Measurements from ENCODE around the gene PAPOLA.

The PAPOLA gene

GRCh38 chr14:96509457-96510090, 7.4 kb downstream of the PAPOLA start:
- no peak for DNase-seq (ENCODE audit: low read depth in 1 of 2, low spot score in 1 of 2)
- in situ Hi-C loops (cut with HindIII; ENCODE audit: low pct_unique_long_range_greater_than_20kb, low sequenced_read_pairs) = no loop called here
- TF ChIP-seq JUND (IDR thresholded peaks at IDR 0.05; ENCODE audit: low read depth) = no peak

DNA sequence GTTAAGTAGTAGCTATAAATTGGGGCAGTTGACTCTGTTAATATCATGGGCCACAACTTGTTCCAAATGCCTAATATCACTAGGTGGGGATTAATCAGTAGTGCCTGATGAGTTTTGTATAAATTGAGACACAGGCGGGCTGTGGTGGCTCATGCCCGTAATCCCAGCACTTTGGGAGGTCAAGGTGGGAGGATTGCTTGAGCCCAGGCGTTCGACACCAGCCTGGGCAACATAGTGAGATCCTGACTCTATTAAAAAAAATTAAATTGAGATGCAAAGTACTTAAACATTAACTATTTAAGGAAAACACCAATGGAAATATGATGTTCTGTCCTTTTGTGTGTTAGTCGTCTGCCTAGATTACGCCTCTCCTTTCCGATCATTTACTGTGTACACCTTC, 9.0 kb downstream of the PAPOLA start:
- TF ChIP-seq JUND (IDR thresholded peaks at IDR 0.05; ENCODE audit: low read depth) = no peak
- in situ Hi-C loops (cut with HindIII; ENCODE audit: low pct_unique_long_range_greater_than_20kb, low sequenced_read_pairs) = no loop called here
- DNase-seq (ENCODE audit: low read depth in 1 of 2, low spot score in 1 of 2) = no peak

DNA sequence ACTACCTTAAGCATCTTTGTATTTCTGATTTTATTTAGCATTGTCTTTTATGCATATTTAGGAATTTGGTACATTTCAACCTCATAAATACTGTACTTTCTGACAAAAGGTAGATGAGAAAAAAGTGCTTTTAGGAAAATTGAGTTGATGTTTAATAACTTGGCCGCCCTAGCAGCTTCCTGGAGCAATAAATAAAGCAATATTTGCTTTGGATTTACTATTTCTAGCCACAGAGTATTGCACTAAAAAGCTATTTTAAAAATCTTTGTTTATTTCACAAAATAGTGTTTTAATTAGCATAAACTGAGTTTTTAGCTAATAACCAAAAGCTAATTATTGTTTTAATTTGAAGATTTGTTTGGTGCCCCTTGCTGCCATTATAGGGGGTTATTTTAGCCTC, 9.5 kb downstream of the PAPOLA start:
- DNase-seq (ENCODE audit: low read depth in 1 of 2, low spot score in 1 of 2) = no peak
- no peak for TF ChIP-seq JUND (IDR thresholded peaks at IDR 0.05; ENCODE audit: low read depth)
- in situ Hi-C loops (cut with HindIII; ENCODE audit: low pct_unique_long_range_greater_than_20kb, low sequenced_read_pairs) = no loop called here

- DNase-seq (ENCODE audit: low read depth in 1 of 2, low spot score in 1 of 2) = no peak
- no peak for TF ChIP-seq JUND (IDR thresholded peaks at IDR 0.05; ENCODE audit: low read depth)
- in situ Hi-C loops (cut with HindIII; ENCODE audit: low pct_unique_long_range_greater_than_20kb, low sequenced_read_pairs) = no loop called here
These were observed 9.9 kb downstream of the PAPOLA start for GRCh38 chr14:96512122-96512521.

DNA sequence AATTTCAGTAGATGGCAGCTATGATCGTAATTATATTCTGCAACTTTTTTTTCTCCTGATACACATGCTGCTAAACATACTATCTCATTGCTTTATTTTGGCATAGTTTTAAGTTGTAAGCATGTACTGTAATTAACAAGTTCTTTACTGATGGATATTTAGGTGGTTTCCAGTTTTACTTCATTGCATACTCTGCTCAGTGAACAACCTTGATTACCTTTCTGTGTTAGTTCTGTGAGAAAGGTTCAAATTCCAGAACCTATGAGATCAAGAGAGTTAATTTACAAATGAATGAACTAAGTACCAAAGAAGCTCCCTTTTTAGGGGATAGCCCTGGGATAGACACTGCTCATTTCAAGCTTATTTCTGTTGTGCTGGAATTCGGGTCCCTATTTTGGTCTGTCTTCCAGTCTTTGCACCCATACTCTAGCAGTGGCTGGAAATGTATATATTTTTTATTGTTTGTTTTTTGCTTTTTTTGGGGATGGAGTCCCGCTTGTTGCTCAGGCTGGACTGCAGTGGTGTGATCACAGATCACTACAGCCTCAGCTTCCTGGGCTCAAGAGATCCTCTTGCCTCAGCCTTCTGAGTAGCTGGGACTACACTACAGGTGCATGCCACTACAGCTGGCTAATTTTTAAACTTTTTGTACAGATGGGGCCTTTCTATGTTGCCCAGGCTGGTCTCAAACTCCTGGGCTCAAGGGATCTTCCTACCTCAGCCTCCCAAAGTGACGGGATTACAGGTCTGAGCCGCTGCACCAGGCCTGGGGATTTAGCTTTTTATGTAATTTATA, 10.6 kb downstream of the PAPOLA start:
- in situ Hi-C loops (cut with HindIII; ENCODE audit: low pct_unique_long_range_greater_than_20kb, low sequenced_read_pairs) = no loop called here
- no peak for TF ChIP-seq JUND (IDR thresholded peaks at IDR 0.05; ENCODE audit: low read depth)
- DNase-seq (ENCODE audit: low read depth in 1 of 2, low spot score in 1 of 2) = no peak

DNA sequence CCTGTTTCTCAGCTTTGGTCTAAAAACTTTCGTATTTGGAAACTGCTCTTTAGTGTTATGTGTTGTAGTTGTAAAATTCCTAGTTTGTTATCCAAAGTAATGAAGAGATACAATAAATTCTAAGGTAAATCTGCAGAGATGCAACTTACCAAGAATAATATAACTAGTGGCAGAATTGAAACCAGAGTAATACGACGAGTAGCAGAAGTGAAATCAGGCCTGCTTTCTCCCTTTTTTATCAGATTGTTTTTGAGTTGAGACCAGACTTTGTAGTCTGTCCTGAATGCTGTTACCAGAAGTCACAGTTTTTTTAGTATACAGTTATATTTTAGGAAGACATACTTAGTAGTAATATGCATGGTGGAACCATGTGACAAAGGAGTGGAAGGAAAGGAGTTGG, 12.5 kb downstream of the PAPOLA start:
- in situ Hi-C loops (cut with HindIII; ENCODE audit: low pct_unique_long_range_greater_than_20kb, low sequenced_read_pairs) = no loop called here
- TF ChIP-seq JUND (IDR thresholded peaks at IDR 0.05; ENCODE audit: low read depth) = no peak
- DNase-seq (ENCODE audit: low read depth in 1 of 2, low spot score in 1 of 2) = no peak

GRCh38 chr14:96515731-96516130, 13.5 kb downstream of the PAPOLA start:
- DNase-seq (ENCODE audit: low read depth in 1 of 2, low spot score in 1 of 2) = no peak
- in situ Hi-C loops (cut with HindIII; ENCODE audit: low pct_unique_long_range_greater_than_20kb, low sequenced_read_pairs) = no loop called here
- no peak for TF ChIP-seq JUND (IDR thresholded peaks at IDR 0.05; ENCODE audit: low read depth)

DNA sequence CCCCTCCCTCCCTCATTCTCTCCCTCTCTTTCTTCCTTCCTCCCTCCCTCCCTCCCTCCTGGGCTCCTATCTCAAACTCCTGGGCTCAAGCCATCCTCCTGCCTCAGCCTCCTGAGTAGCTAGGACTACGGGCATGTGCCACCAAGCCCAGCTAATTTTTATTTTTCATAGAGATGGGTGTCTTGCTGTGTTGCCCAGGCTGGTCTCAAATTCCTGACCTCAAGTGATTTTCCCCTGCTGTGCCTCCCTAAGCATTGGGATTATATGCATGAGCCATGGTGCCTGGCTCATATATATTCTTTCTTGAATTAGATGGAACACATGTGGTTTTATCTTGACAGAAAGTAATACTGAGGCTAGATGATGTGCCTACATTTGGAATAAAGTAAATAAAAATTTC, 14.2 kb downstream of the PAPOLA start:
- in situ Hi-C loops (cut with HindIII; ENCODE audit: low pct_unique_long_range_greater_than_20kb, low sequenced_read_pairs) = no loop called here
- no peak for DNase-seq (ENCODE audit: low read depth in 1 of 2, low spot score in 1 of 2)
- TF ChIP-seq JUND (IDR thresholded peaks at IDR 0.05; ENCODE audit: low read depth) = no peak

DNA sequence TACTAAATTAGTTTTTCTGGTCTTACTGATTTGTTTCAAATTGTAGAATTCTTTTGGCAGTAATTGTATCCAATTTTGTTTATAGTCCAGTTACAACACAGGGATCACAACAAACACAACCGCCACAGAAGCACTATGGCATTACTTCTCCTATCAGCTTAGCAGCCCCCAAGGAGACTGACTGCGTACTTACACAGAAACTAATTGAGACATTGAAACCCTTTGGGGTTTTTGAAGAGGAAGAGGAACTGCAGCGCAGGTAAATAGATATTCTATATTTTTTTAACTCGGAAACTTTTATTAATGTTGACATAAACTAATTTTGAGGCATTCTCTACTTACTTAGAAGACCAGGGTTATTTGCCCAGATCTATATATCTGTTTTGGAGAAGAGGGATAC, 17.8 kb downstream of the PAPOLA start:
- no peak for DNase-seq (ENCODE audit: low read depth in 1 of 2, low spot score in 1 of 2)
- in situ Hi-C loops (cut with HindIII; ENCODE audit: low pct_unique_long_range_greater_than_20kb, low sequenced_read_pairs) = no loop called here
- no peak for TF ChIP-seq JUND (IDR thresholded peaks at IDR 0.05; ENCODE audit: low read depth)

DNA sequence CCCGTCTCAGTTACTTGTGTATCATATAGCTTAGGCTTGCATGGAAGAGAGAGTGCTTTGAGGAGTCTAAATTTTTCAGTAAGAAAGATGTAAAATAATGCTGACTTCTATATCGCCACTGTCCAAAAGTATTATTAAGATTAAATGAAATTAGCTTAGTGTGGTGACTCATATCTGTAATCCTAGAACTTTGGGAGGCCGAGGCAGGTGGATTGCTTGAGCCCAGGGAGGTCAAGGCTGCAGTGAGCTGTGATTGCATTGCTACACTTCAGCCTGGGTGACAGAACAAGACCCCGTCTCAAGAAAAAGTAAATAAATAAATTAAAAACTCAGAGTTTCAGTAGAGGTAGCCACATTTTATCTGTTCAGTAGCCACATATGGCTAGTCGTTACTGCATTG, 23.3 kb downstream of the PAPOLA start:
- TF ChIP-seq JUND (IDR thresholded peaks at IDR 0.05; ENCODE audit: low read depth) = no peak
- DNase-seq (ENCODE audit: low read depth in 1 of 2, low spot score in 1 of 2) = no peak
- in situ Hi-C loops (cut with HindIII; ENCODE audit: low pct_unique_long_range_greater_than_20kb, low sequenced_read_pairs) = no loop called here

- in situ Hi-C loops (cut with HindIII; ENCODE audit: low pct_unique_long_range_greater_than_20kb, low sequenced_read_pairs) = no loop called here
- no peak for DNase-seq (ENCODE audit: low read depth in 1 of 2, low spot score in 1 of 2)
- no peak for TF ChIP-seq JUND (IDR thresholded peaks at IDR 0.05; ENCODE audit: low read depth)
These were observed 30.4 kb downstream of the PAPOLA start for GRCh38 chr14:96532632-96533031.

- in situ Hi-C loops (cut with HindIII; ENCODE audit: low pct_unique_long_range_greater_than_20kb, low sequenced_read_pairs) = no loop called here
- TF ChIP-seq JUND (IDR thresholded peaks at IDR 0.05; ENCODE audit: low read depth) = no peak
- DNase-seq (ENCODE audit: low read depth in 1 of 2, low spot score in 1 of 2) = no peak
These were observed 34.6 kb downstream of the PAPOLA start for GRCh38 chr14:96536807-96537206.

DNA sequence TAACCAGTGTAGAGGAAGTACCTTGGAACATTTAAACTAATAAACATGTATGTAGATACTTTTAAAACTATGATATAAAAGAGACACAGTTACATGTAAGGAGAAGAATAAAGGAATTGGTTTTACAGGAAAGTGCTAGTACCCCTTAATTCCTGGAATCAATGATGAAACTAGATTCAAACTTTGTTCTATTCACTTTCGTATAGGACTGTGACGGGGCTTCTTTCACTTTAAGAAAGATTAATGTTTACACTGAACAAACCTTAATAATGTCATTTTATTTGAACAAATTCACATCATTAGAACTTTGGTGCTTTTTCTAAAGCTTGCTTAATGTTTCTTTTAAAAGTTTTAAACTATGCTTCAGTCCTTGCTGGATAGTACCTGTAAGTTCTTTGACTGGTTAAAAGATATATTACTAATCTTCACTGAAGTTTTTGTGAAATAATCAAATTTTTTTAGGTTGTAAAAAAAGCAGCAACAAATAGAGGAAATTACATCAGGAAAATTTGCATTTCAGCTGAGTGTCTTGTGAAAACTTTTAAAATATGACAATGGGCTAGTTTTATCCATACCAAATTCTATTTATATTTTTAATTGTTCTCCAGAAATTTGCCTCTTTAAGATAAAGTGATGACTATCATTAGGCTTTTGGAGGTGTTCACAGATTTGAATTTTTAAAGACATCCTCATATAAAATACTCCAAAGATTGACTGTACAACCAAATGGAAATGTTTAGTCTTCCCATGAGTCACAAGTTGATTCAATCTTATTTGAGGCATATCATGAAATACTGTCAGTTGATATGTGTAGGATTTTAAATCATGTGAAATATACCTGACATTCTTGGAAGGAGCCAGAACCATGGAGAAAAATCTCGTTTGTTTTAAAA, 36.2 kb downstream of the PAPOLA start:
- TF ChIP-seq JUND (IDR thresholded peaks at IDR 0.05; ENCODE audit: low read depth) = no peak
- DNase-seq (ENCODE audit: low read depth in 1 of 2, low spot score in 1 of 2) = no peak
- in situ Hi-C loops (cut with HindIII; ENCODE audit: low pct_unique_long_range_greater_than_20kb, low sequenced_read_pairs) = no loop called here
